DOHH2 (cell line): ENCODE results near the gene ZFX.

Experiments
- EZH2phosphoT487 ChIP-seq: fragments of 200-600 bp; sonication (generic); IDR thresholded peaks from 2 replicates; pipeline ENCODE4 v1.6.1; 2017; ENCODE audit warnings: borderline replicate concordance, mild to moderate bottlenecking, antibody characterized with exemption, low read length, moderate library complexity, mixed read lengths
- TF ChIP-seq, protein P1 (sequence below): fragments of 200-600 bp; sonication (generic); IDR thresholded peaks from one replicate; pipeline ENCODE4 v1.5.1; 2014; ENCODE audit warnings: antibody characterized with exemption, mild to moderate bottlenecking, low read depth, low read length; ENCODE audit not compliant: poor library complexity, severe bottlenecking

DNA sequence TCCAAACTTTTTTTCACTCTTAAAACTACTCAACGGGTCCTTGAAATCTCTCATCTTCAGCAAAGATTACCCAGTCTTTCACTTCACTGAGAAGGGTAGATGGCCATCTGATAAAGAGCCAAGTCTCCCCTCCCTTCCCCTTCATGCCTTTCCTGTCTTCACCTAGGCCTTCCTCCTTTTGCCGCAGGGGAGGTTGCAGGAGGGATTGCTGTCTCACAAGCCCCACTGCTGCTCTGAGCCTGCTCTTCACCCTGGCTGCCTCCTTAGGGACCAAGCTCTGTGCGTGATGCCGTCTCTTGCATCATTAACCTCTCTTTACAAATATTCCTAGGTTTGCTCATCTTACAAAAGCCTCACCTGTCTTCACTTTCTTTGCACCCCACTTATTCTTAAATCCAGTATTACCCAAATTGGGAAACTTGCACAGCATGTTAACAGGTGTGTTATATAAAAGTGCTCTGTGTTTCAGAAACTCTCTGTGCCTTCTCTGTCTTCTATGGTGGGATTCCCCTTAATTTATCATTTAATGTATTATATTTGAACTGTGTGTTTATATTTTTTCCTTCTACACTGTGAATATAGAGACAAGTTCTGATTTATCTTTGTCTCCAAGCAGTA lies 3.8 kb downstream of the ZFX start:
- TF ChIP-seq, protein P1, sequence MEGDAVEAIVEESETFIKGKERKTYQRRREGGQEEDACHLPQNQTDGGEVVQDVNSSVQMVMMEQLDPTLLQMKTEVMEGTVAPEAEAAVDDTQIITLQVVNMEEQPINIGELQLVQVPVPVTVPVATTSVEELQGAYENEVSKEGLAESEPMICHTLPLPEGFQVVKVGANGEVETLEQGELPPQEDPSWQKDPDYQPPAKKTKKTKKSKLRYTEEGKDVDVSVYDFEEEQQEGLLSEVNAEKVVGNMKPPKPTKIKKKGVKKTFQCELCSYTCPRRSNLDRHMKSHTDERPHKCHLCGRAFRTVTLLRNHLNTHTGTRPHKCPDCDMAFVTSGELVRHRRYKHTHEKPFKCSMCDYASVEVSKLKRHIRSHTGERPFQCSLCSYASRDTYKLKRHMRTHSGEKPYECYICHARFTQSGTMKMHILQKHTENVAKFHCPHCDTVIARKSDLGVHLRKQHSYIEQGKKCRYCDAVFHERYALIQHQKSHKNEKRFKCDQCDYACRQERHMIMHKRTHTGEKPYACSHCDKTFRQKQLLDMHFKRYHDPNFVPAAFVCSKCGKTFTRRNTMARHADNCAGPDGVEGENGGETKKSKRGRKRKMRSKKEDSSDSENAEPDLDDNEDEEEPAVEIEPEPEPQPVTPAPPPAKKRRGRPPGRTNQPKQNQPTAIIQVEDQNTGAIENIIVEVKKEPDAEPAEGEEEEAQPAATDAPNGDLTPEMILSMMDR: no peak
- TF ChIP-seq EZH2phosphoT487: no peak
